ENCODE results near the gene CEBPB. TPM values are rescaled to one million over a fixed set of nuclear protein-coding genes. Genes with fewer than 3 reads are reported as not detected.

The CEBPB gene
- total RNA-seq, 1 donor from 2014 or later = 264 TPM

- TF ChIP-seq POLR2A (IDR thresholded peaks at IDR 0.05) = no peak
- no peak for TF ChIP-seq CTCF (IDR thresholded peaks at IDR 0.05)
- no peak for TF ChIP-seq POLR2AphosphoS5 (IDR thresholded peaks at IDR 0.05; ENCODE audit: insufficient read depth in 1 of 2, low read depth in 1 of 2)
- no peak overlapping the region for H3K27ac ChIP-seq
- intact Hi-C loops (cut with DNase I) = no loop called here
- no peaks in the 10 kb centered on the region for H3K36me3 ChIP-seq
- H3K4me3 ChIP-seq = no peak overlapping the region
- H3K9me3 ChIP-seq = no peaks in the 10 kb centered on the region
- no peak for DNase-seq (ENCODE audit: extremely low spot score in 2 of 2)
- H3K27me3 ChIP-seq = no peaks in the 10 kb centered on the region
- peaks cover 31% of the 10 kb centered on the region for H3K4me1 ChIP-seq
Measured at GRCh38 chr20:50230184-50230583, 39.6 kb downstream of the CEBPB start.

GRCh38 chr20:50230871-50231560 is 40.4 kb downstream of the CEBPB start:
- Histone ChIP-seq H3K27ac (no peak overlapping the region), H3K4me1 (peaks cover 27% of the 10 kb centered on the region), H3K36me3 (no peaks in the 10 kb centered on the region), H3K9me3 (no peaks in the 10 kb centered on the region), H3K27me3 (no peaks in the 10 kb centered on the region), H3K4me3 (no peak overlapping the region)
- no peak for DNase-seq (ENCODE audit: extremely low spot score in 2 of 2)
- no peak for TF ChIP-seq POLR2A (IDR thresholded peaks at IDR 0.05)
- no peak for TF ChIP-seq CTCF (IDR thresholded peaks at IDR 0.05)
- no peak for TF ChIP-seq POLR2AphosphoS5 (IDR thresholded peaks at IDR 0.05; ENCODE audit: insufficient read depth in 1 of 2, low read depth in 1 of 2)
- intact Hi-C loops (cut with DNase I) = no loop called here

GRCh38 chr20:50231854-50232253 is 41.2 kb downstream of the CEBPB start:
- no peaks in the 10 kb centered on the region for H3K27me3 ChIP-seq
- H3K4me1 ChIP-seq = peaks cover 18% of the 10 kb centered on the region
- TF ChIP-seq POLR2AphosphoS5 (IDR thresholded peaks at IDR 0.05; ENCODE audit: insufficient read depth in 1 of 2, low read depth in 1 of 2) = no peak
- TF ChIP-seq CTCF (IDR thresholded peaks at IDR 0.05) = no peak
- no peak for TF ChIP-seq POLR2A (IDR thresholded peaks at IDR 0.05)
- no peak for DNase-seq (ENCODE audit: extremely low spot score in 2 of 2)
- H3K27ac ChIP-seq = no peak overlapping the region
- no peaks in the 10 kb centered on the region for H3K9me3 ChIP-seq
- intact Hi-C loops (cut with DNase I) = no loop called here
- H3K36me3 ChIP-seq = no peaks in the 10 kb centered on the region
- no peak overlapping the region for H3K4me3 ChIP-seq

- H3K27me3 ChIP-seq = no peaks in the 10 kb centered on the region
- H3K4me1 ChIP-seq = peaks cover 13% of the 10 kb centered on the region
- intact Hi-C loops (cut with DNase I) = no loop called here
- no peaks in the 10 kb centered on the region for H3K9me3 ChIP-seq
- DNase-seq (ENCODE audit: extremely low spot score in 2 of 2) = no peak
- no peak overlapping the region for H3K4me3 ChIP-seq
- no peaks in the 10 kb centered on the region for H3K36me3 ChIP-seq
- H3K27ac ChIP-seq = peak overlapping the region; percentile 57
- TF ChIP-seq CTCF (IDR thresholded peaks at IDR 0.05) (no peak), POLR2A (IDR thresholded peaks at IDR 0.05) (no peak), POLR2AphosphoS5 (IDR thresholded peaks at IDR 0.05; ENCODE audit: insufficient read depth in 1 of 2, low read depth in 1 of 2) (no peak)
Measured at GRCh38 chr20:50232651-50233324, 42.2 kb downstream of the CEBPB start.

Measured in vagina (tissue), 2 donors.